Measurements from ENCODE around the gene SCN4A.
"Not testable (repeated sequence)": the region's sequence is repeated elsewhere in the genome, so short reads cannot be mapped to it uniquely, and the experiment has no call there.

Gene SCN4A

GRCh38 chr17:63972796-63973195, at the start of gene SCN4A:
TSS of gene SCN4A (minus strand) at chr17:63972918. CDS start at chr17:63972841, 77 bp downstream.
- no peak for DNase-seq

DNA sequence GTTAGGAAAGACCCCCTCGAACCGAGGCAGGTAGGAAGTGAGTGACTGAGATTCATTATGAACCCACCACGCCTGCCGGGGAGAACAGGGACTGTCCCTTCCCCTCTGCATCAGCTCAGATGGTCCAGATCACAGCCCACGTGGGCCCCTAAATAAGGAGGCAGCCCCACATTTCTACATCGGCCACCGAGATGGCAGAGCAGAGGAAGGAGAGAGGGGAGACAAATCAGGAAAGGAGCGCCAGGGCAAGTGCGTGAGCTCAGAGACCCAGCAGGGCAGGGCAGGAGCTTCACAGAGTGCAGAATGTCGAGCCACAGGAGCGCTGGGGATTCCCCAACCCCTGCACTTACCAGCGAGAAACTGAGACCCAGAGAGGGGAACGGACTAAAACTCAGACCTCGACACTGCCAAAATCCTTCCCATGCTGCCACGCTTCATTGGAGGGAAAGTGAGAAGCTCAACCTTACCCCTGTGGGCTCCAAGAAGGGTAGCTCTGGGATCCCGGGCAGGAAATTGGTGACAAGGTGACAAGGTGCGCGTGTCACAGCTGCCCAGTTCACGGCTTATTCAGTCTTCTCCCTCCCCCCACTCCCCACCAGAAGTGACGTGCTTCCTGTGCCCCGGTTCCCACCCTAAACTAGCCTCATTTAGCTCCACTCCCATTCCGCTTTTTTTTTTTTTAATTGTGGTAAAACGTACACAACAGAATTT, 47.5 kb upstream of the SCN4A start, which contains the start of gene ICAM2:
TSS of gene ICAM2 (minus strand) at position 578 of the 711 bp plus-strand sequence. CDS start 13,942 bp downstream, outside the sequence.
- no peak for DNase-seq

DNA sequence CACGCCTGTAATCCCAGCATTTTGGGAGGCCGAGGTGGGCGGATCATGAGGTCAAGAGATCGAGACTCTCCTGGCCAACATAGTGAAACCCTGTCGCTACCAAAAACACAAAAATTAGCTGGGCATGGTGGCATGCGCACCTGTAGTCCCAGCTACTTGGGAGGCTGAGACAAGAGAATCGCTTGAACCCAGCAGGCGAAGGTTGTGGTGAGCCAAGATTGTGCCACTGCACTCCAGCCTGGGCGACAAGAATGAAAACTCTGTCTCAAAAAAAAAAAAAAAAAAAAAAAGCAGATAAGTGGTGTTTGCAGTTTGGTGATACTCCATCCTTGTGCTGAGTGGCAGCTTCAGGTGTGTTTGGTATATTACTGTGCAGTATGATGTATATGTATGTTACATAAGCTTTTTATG, 46.8 kb upstream of the SCN4A start:
- not testable (repeated sequence) for DNase-seq

DNA sequence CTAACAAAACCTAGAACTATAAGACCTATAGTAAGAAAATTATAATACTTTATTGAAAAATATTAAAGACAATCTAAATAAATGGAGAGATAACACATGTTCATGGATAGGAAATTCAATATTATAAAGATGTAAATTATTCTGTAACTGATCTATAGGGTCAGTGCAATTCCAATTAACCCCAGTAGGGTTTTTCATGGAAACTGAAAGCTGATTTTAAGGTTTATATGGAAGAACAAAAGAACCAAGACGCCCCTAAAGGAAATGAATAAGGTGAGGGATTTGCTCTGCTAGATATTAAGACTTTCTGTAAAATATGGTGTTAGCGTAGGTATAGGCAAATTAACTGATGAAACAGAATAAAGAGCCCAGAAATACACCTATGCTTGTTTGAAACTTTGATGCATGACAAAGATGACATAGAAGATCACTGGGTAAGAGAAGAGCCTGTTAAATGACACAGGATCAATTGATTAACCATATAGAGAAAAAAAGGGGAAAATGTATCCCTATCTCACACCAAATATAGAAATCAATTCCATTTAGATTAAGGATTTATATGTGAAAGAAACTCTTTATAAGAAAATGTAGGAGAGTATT, 44.8 kb upstream of the SCN4A start:
- no peak for DNase-seq

- no peak for DNase-seq
Measured at GRCh38 chr17:64016974-64017373, 44.3 kb upstream of the SCN4A start.

GRCh38 chr17:64016231-64016784, 43.6 kb upstream of the SCN4A start:
- no peak for DNase-seq

GRCh38 chr17:64015447-64015846, 42.7 kb upstream of the SCN4A start:
- DNase-seq = no peak

GRCh38 chr17:64009571-64010402, 37.1 kb upstream of the SCN4A start:
- no peak for DNase-seq

DNA sequence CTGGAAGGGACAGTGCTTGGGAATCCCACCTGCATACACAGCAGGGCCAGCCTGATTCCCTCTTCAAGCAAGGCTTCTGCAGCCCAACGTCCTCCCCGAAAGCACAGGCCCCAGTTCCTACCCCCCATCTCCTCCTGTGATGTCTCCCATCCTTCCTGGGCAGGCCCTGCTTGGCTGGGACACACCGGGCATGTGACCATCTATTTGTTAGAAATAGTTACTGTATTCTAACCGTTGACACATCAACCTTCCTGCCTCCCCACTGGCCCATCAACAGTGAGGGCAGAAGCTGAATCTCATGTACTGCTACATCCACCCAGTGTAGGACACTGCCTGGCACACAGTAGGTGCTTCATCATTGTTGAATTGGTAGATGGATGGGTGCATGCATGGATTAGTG, 36.1 kb upstream of the SCN4A start:
- DNase-seq = no peak

GRCh38 chr17:64008346-64008745, 35.6 kb upstream of the SCN4A start:
- DNase-seq = no peak

DNA sequence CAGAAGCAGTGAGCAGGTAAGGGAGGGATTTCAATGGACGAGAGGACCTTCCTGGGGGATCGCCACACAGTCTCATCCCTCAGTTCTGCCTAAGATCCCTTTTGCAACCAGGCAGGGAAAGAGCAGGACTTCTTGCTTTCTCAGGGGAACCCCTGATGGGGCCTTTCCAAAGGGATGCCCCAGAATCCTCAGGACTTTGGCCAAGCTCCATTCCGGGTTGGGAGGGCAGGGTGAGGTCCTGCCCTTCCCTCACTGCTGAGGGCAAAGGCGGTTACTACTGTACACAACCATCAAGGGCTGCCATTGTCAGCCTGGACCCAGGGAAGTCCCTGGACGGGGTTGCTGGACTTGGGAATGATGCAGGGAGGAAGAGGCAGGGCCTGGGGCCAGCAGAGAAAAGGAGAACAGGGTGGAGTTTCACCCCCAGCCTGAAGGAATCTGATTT, 35.1 kb upstream of the SCN4A start:
- DNase-seq = no peak

GRCh38 chr17:64007089-64007837, 34.5 kb upstream of the SCN4A start:
- DNase-seq = not testable (repeated sequence)

DNA sequence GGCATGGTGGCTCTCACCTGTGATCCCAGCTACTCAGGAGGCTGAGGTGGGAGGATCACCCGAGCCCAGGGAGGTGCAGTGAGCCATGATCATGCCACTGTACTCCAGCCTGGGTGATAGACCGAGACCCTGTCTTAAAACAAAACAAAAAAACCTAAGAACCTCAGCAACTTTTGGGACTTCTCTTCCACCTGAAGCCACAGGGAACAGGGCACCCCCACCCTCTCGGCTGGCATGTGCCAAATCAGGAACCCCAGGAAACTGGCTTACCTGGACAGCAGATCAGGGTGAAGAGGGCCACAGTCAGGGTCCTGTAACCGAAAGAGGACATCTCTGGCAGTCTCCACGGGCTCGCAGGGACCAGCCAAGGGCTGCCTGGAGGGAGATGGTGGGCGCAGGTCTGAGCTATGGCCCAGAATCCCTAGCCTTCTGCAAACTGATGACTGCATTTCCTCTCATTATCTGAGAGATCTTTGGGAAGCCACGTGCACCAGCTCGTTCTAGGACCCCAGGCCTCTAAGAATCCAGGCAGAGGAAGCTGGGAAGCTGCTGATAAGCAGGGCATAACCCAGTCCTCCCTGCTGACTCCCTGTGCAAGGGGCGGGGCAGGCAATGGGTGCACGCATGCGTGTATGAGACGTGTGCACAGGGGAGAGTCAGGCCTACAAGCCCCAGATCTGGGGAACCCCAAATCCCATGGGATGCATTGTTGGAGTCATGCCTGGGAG, 33.8 kb upstream of the SCN4A start:
- no peak for DNase-seq

GRCh38 chr17:64005734-64006167, 33.0 kb upstream of the SCN4A start:
- DNase-seq = no peak

GRCh38 chr17:64004903-64005733, 32.4 kb upstream of the SCN4A start:
- no peak for DNase-seq

DNA sequence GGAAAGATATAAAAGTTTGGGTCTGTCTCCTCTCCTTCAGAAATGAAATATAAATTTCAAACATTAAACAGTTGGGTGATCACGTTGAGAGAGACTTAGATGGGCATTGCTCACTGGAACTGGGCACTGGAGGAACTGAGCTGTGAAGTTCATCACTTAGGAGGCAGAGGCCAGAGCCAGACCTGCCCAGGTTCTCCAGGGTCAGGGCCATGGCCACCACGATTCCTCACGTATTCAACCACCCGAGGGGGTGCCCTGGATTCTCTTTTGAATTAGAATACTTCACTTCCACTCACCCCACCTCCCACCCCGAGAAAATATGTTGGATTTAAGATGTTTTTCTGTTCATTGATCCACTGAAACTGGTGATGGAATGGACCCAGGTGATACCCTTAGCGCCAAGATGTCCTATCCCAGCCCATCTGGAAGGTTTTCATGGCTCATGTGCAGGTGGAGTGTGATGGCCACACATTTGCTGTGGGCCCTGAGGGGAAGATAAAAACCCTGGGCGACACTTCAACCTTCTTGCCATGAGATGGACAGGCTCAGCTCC, 31.6 kb upstream of the SCN4A start:
- no peak for DNase-seq

- no peak for DNase-seq
Measured at GRCh38 chr17:64003526-64004121, 30.9 kb upstream of the SCN4A start.

DNA sequence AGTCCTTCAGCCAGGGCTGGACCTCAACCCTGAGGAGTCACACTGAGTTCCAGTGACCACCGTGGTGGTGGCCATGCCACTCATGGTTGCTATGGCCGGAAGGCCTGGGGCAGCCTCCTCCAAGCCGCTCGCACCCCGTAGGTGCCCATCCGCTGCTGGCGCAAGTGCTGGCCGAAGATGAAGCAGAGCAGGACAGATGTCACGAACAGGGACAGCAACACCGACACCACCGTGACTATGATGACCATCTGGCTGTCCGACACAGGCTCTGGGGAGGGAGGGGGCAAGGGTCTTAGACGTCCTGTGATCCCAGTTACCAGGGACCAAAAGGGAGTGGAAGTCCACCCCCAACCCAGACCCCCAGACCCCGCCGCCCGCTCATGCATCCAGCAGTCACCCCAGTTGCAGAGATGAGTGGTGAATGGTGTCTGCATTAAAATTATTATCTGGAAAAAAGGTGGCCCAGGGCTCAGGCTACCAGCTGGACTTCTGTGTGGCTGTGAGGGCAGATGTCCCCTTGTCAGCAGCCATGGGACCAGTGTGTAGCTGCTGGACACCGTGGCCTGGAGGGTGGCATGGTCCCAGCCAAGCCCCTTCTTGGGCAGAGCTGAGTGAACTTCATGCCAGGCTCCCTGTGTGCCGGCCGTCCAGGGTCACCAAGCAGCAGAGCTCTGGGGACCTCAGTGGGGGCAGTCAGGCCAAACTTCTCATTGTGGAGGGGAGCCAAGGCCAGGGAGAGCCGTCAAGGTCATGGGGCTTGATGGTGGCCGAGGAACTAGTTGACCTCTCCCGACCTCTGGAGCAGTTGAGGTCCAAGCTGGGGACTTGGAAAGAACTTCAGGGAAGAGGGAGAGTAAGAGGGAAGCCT, 30.2 kb upstream of the SCN4A start:
- DNase-seq = no peak
